Measurements from ENCODE around the gene RFX7.
"Not testable (repeated sequence)": the region's sequence is repeated elsewhere in the genome, so short reads cannot be mapped to it uniquely, and the experiment has no call there.

The RFX7 gene

GRCh38 chr15:56203312-56203922 lies 40.3 kb downstream of the RFX7 start:
- not testable (repeated sequence) for DNase-seq

GRCh38 chr15:56202701-56203100 lies 41.0 kb downstream of the RFX7 start:
- DNase-seq: no peak

GRCh38 chr15:56199038-56199437 lies 44.6 kb downstream of the RFX7 start:
- no peak for DNase-seq

- no peak for DNase-seq
Observed at GRCh38 chr15:56194035-56194434, 49.6 kb downstream of the RFX7 start.

- no peak for DNase-seq
Observed at GRCh38 chr15:56192659-56193442, 50.8 kb downstream of the RFX7 start.

GRCh38 chr15:56187665-56188064 lies 56.0 kb downstream of the RFX7 start:
- DNase-seq: no peak

GRCh38 chr15:56185980-56186379 lies 57.7 kb downstream of the RFX7 start:
- no peak for DNase-seq

GRCh38 chr15:56184516-56184915 lies 59.2 kb downstream of the RFX7 start:
- DNase-seq: no peak

GRCh38 chr15:56180851-56181250 lies 62.8 kb downstream of the RFX7 start:
- DNase-seq: no peak

- DNase-seq: no peak
Observed at GRCh38 chr15:56176996-56177395, 66.7 kb downstream of the RFX7 start.

- DNase-seq: no peak
Observed at GRCh38 chr15:56175788-56176187, 67.9 kb downstream of the RFX7 start.

GRCh38 chr15:56174649-56175048 lies 69.0 kb downstream of the RFX7 start:
- DNase-seq: no peak

GRCh38 chr15:56168394-56168793 lies 75.3 kb downstream of the RFX7 start:
- DNase-seq: no peak

GRCh38 chr15:56165234-56165633 lies 78.4 kb downstream of the RFX7 start:
- no peak for DNase-seq

GRCh38 chr15:56160966-56161365 lies 82.7 kb downstream of the RFX7 start:
- DNase-seq: no peak

- DNase-seq: no peak
Observed at GRCh38 chr15:56156877-56157276, 86.8 kb downstream of the RFX7 start.

GRCh38 chr15:56155278-56155677 lies 88.4 kb downstream of the RFX7 start:
- not testable (repeated sequence) for DNase-seq

GRCh38 chr15:56154768-56155167 lies 88.9 kb downstream of the RFX7 start:
- not testable (repeated sequence) for DNase-seq

GRCh38 chr15:56150204-56150603 lies 93.5 kb downstream of the RFX7 start:
- no peak for DNase-seq

- no peak for DNase-seq
Observed at GRCh38 chr15:56148064-56148463, 95.6 kb downstream of the RFX7 start.

GRCh38 chr15:56146756-56147155 lies 96.9 kb downstream of the RFX7 start:
- DNase-seq: no peak

GRCh38 chr15:56128081-56128480 lies 115.6 kb downstream of the RFX7 start:
- DNase-seq: no peak

GRCh38 chr15:56126409-56126808 lies 117.3 kb downstream of the RFX7 start:
- no peak for DNase-seq

- no peak for DNase-seq
Observed at GRCh38 chr15:56124391-56124790, 119.3 kb downstream of the RFX7 start.

GRCh38 chr15:56105855-56106254 lies 137.8 kb downstream of the RFX7 start:
- DNase-seq: no peak
